GM12801 (cell line): ENCODE measurements around the gene TCHHL1.

Source experiments
- CTCF ChIP-seq: IDR thresholded peaks from one replicate; pipeline ENCODE4 v1.5.1; 2011; ENCODE audit warnings: control low read depth; ENCODE audit not compliant: insufficient read length; ENCODE audit errors: extremely low read depth

Gene TCHHL1

DNA sequence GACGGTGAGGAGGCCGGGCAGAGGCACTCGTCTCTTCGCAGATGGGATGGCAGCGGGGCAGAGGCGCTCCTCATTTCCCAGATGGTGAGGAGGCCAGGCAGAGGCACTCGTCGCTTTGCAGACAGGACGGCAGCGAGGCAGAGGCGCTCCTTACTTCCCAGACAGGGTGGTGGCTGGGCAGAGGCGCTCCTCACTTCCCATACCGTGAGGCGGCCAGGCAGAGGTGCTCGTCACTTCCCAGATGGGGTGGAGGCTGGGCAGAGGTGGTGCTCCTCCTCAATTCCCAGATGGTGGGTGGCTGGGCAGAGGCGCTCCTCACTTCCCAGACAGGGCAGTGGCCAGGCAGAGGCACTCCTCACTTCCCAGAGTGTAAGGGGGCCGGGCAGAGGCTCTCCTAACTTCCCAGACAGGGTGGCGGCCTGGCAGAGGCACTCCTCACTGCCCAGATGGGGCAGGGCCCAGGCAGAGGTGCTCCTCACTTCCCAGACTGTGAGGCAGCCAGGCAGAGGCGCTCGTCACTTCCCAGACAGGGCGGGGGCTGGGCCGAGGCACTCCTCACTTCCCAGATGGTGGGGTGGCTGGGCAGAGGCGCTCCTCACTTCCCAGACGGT is 9.9 kb downstream of the TCHHL1 start:
- TF ChIP-seq CTCF, result no peak

DNA sequence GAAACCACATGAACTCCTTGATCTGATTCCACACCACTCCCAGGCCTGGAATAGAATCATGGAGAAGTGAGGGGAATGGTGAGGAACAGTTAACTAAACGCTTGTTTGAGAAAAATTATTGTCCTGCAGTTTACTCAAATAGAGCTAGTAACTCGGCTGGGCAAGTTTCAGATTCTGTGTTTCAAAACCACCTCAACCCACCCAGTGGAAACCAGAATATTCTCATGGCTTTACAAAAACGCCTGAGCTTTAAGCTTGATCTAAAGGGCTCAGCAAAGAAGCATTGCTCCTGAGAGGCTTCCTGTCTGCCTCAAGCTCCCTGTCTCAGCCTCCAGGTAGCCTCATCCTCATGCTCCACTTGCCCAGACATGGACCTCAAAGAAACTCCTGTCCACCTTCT is 16.6 kb downstream of the TCHHL1 start:
- no peak for TF ChIP-seq CTCF

- TF ChIP-seq CTCF, result no peak
Observed at GRCh38 chr1:152071123-152071522, 17.7 kb downstream of the TCHHL1 start.

GRCh38 chr1:152067929-152068328 is 20.9 kb downstream of the TCHHL1 start:
- no peak for TF ChIP-seq CTCF

- no peak for TF ChIP-seq CTCF
Observed at GRCh38 chr1:152067150-152067549, 21.7 kb downstream of the TCHHL1 start.

DNA sequence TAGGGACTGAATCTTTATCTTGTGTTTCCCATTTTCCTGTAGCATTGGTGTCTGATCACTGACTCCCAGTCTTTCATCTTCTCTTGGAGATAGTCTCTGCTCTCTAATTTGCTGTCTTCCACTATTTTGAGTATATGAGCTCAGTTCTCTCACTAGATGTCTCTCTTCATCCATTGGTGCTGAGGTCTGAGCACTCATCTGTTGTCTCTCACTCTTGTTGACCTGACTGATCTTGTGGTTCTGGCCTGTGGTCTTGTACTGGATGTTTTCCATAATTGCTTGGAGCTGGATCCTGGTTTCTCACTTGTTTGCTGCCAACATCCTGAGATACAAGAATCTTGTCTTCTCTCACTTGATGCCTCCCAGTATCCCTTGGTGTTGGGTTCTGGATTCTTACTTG is 26.9 kb downstream of the TCHHL1 start:
- TF ChIP-seq CTCF, result no peak

GRCh38 chr1:152053375-152053774 is 35.5 kb downstream of the TCHHL1 start:
- TF ChIP-seq CTCF, result no peak
